GM21360 (cell line): ENCODE data around the gene NR6A1.
"Not testable (repeated sequence)": the region's sequence is repeated elsewhere in the genome, so short reads cannot be mapped to it uniquely, and the experiment has no call there.

Source experiments
- ATAC-seq: cut with Tn5 transposase; IDR thresholded peaks from one replicate; pipeline ENCODE4 v1.9.1; 2021; ENCODE audit warnings: mild to moderate bottlenecking, moderate library complexity; ENCODE audit not compliant: unreplicated experiment

Gene NR6A1

DNA sequence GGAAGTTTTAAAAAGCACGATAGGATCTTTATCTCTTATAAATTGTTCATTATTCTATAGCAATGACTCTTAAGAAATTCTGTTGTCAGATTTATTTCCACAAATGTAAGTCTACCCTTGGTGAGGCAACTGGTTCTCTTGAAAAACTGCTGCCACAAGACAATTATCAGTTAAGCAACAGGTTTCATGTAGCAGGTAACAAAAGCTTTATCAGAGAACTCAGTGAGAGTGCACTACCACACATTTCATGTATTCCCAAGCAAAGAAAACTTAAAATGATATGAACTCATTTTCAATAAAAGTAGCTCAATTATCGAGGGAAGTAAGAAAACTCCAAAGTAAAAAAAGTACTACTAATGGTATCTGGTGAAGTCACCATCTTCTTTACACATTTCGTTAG lies 9.4 kb downstream of the NR6A1 start:
- no peak for ATAC-seq

- no peak for ATAC-seq
Measured at GRCh38 chr9:124761196-124761595, 9.9 kb downstream of the NR6A1 start.

GRCh38 chr9:124760719-124761118 lies 10.4 kb downstream of the NR6A1 start:
- ATAC-seq: no peak

GRCh38 chr9:124759327-124759726 lies 11.8 kb downstream of the NR6A1 start:
- ATAC-seq: no peak

GRCh38 chr9:124758691-124759090 lies 12.4 kb downstream of the NR6A1 start:
- ATAC-seq: no peak

GRCh38 chr9:124758061-124758460 lies 13.1 kb downstream of the NR6A1 start:
- no peak for ATAC-seq

- ATAC-seq: no peak
Measured at GRCh38 chr9:124757616-124758015, 13.5 kb downstream of the NR6A1 start.

DNA sequence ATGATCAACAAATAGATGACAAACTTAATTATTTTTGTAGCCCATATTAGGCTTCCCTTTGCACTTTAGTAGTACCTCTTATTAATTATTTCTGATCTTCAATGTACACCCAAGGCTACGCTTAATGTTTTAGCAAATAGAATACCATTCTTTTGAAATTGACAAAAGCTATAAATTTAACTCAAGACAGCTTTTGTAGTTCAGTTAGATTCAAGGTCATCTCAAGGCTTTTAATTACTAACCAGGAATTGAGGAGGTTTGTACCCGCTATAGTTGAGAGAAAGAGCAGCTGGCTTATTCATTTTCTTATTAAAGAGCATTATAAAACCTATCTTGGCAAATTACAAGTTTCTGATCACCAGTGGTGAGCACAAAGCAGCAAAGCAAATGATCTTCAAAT lies 15.1 kb downstream of the NR6A1 start:
- ATAC-seq: no peak

DNA sequence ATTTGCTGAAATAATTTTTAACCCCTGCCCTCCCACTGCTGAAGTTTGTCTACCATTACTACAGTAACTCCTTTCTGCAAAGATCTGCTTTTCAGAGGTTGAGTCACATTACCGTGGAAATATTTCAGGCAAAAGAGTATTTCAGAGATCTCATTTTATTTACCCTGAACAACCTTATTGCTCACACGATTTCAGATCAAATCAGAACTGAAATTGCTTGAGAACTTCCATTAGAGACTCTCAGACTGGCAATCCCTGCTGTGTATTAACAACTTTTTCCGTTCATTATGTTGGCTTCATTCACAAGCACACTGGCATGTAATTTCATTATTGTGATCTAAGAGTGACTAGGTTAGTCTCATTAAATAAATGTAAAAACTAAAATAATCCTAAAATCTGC lies 16.1 kb downstream of the NR6A1 start:
- ATAC-seq: no peak

DNA sequence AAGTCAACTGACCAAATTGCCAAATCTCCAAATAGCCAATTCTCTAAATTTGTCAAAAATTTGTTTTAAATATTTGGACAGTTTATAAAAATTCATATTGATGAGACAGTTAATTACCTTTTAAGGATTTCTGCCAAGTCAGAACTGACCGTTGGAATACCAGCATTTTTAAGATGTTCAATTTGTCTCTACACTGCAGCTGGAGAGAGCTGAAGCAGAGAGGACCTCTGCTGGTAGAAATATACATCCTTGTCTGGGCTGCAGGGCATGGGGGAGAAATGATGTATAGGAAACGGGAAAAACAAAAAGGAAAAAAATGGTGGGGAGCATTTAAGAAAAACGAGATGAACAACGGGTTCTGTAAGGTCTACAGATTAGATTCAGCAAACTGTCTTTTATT lies 16.8 kb downstream of the NR6A1 start:
- no peak for ATAC-seq

DNA sequence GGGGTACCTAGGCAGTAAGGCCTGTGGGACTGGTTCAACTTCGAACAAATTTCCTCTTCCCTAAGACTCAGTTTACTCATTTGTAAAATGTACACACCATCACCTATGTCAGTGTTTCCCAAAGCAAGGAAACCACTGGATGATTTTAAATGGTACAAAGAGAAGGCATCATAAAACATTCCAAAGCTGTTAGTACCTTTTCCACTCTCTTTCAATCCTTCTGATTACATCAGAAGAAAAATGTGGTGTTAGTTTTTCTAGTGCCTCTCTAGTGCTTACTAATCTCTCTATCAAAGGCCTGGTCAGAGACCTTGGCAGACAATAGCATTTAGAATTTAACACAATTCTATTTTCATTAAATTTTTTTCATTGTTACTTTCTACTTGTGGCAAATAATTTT lies 18.1 kb downstream of the NR6A1 start:
- ATAC-seq: no peak

GRCh38 chr9:124749781-124750180 lies 21.3 kb downstream of the NR6A1 start:
- no peak for ATAC-seq

GRCh38 chr9:124749284-124749683 lies 21.8 kb downstream of the NR6A1 start:
- no peak for ATAC-seq

- no peak for ATAC-seq
Measured at GRCh38 chr9:124747065-124747464, 24.0 kb downstream of the NR6A1 start.

GRCh38 chr9:124743686-124744348 lies 27.3 kb downstream of the NR6A1 start:
- ATAC-seq: no peak

- ATAC-seq: no peak
Measured at GRCh38 chr9:124742940-124743339, 28.2 kb downstream of the NR6A1 start.

- ATAC-seq: no peak
Measured at GRCh38 chr9:124741662-124742061, 29.4 kb downstream of the NR6A1 start.

- ATAC-seq: no peak
Measured at GRCh38 chr9:124741149-124741548, 30.0 kb downstream of the NR6A1 start.

- no peak for ATAC-seq
Measured at GRCh38 chr9:124739360-124739759, 31.8 kb downstream of the NR6A1 start.

GRCh38 chr9:124738075-124738474 lies 33.0 kb downstream of the NR6A1 start:
- not testable (repeated sequence) for ATAC-seq

DNA sequence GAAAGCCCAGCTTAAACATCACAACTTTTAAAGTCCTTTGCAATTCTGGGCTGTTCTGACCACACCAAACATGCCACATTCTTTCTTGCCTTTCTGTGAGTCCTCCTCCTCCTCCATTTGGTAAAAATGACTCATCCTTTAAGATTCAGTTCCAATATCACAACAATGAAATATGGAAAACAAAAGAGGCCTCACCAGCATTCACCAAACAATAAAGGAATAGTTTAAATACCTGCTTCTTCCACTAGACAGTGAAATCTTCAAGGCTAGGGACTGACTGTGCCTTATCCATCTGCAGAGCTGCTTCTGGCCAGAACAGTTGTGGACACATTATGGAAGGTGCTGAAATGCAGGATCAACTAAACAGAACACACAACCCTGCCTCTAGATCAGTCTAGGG lies 36.0 kb downstream of the NR6A1 start:
- ATAC-seq: no peak

DNA sequence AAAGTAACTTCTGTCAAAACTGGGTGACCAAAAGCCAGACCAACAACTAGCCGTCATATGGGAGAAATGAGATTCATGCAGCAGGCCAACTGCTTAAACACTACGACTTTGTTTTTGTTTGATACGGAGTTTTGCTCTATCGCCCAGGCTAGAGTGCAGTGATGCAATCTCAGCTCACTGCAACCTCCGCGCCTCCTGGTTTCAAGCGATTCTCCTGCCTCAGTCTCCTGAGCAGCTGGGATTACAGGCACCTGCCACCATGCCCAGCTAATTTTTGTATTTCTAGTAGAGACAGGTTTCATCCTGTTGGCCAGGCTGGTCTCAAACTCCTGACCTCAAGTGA lies 36.4 kb downstream of the NR6A1 start:
- not testable (repeated sequence) for ATAC-seq

DNA sequence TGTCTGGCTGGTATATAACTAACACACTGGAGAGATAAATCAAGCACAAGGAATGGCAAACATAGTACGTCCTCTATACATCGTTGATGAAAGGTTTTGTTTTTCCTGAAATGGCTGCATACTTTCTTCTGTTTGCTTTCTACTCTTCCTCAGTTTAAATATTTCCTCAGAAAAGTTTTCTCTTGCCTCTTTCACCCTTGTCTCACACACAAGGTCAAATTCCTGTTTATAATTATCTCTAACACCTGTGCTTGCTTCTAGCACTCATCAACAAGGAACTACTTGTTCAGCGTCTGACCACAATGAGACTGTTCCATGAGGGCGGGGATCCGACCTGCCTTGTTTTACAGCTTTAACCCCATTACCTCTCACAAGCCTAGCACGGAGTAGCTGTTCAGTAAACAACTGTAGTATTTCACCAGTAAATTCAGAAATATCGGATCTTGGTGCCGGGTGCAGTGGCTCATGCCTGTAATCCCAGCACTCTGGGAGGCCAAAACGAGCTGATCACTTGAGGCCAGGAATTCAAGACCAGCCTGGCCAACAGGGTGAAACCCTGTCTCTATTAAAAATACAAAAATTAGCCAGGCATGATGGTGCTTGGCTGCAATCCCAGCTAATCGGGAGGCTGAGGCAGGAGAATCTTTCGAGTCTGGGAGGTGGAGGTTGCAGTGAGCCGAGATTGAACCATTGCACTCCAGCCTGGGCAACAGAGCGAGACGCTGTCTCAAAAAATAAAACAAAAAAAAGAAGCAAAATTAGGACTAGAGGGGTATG lies 37.0 kb downstream of the NR6A1 start:
- ATAC-seq: no peak
